SK-N-SH (cell line): ENCODE data around the gene HIVEP2.

ENCODE experiments used
- CTCF ChIP-seq: fragments of 200-600 bp; sonication (generic); IDR thresholded peaks from 2 replicates; pipeline ENCODE4 v1.6.1; 2017; ENCODE audit warnings: antibody characterized with exemption, mild to moderate bottlenecking, moderate library complexity
- POLR2AphosphoS5 ChIP-seq: IDR thresholded peaks from 2 replicates; pipeline ENCODE4 v1.6.1; 2012; ENCODE audit warnings: low read depth, low read length
- SIN3A ChIP-seq: IDR thresholded peaks from 2 replicates; pipeline ENCODE4 v1.6.1; 2012; ENCODE audit warnings: low read depth, mild to moderate bottlenecking, low read length, moderate library complexity, borderline replicate concordance

DNA sequence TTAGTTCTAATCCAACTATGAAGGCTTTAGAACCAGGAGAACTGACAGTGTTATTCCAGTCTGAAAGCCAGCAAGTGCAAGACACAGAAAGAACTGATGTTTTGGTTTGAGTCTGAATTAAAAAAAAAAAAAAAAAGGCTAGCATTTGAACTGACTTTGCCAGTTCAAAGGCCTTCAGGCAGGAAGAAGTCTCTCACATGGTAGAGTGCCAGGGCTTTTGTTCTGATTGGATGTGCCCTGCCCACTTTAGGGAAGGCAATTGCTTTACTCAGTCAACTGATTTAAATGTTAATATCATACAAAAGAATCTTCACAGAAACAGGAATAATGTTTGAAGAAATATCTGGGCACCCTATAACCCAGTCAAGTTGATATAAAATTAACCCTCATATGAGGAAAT, 212.2 kb downstream of the HIVEP2 start:
- TF ChIP-seq POLR2AphosphoS5 (no peak), SIN3A (no peak), CTCF (no peak)
